ENCODE results near the gene TLNRD1. TPM values are rescaled to one million over a fixed set of nuclear protein-coding genes. Genes with fewer than 3 reads are reported as not detected.

Gene TLNRD1
- total RNA-seq, 1 experiment from 2014 or later, result 31.8 TPM

GRCh38 chr15:81049835-81050234 is 49.1 kb downstream of the TLNRD1 start:
- no TSS peak for BruUV-seq (replicated peaks)
- CTCF ChIA-PET, result interaction anchor here (0.6 to 1.9 kb wide), 2 partner anchors 11 to 19 kb away, joined by 4 to 6 read pairs; no protein-coding TSS in a partner anchor
- no peak for DNase-seq
- Mint-ChIP-seq H3K36me3 (ENCODE audit: insufficient read depth, unreplicated experiment) (no peaks in the 10 kb centered on the region), H3K4me1 (ENCODE audit: low read depth, unreplicated experiment) (no peaks in the 10 kb centered on the region), H3K27ac (ENCODE audit: unreplicated experiment) (no peak overlapping the region), H3K4me3 (ENCODE audit: low read depth, unreplicated experiment) (no peak overlapping the region), H3K27me3 (ENCODE audit: unreplicated experiment) (peaks cover 51% of the 10 kb centered on the region), H3K9me3 (ENCODE audit: low read depth, unreplicated experiment) (peaks cover 2% of the 10 kb centered on the region)
- TF ChIP-seq CTCF (IDR thresholded peaks at IDR 0.05; ENCODE audit: unreplicated experiment), result no peak
- intact Hi-C loops (cut with micrococcal nuclease; ENCODE audit: unreplicated experiment), result no loop called here

GRCh38 chr15:81050259-81050658 is 49.5 kb downstream of the TLNRD1 start:
- BruUV-seq (replicated peaks), result no TSS peak
- CTCF ChIA-PET, result interaction anchor here (0.6 to 1.9 kb wide), 2 partner anchors 11 to 19 kb away, joined by 4 to 6 read pairs; no protein-coding TSS in a partner anchor
- intact Hi-C loops (cut with micrococcal nuclease; ENCODE audit: unreplicated experiment), result no loop called here

GRCh38 chr15:81050805-81051204 is 50.1 kb downstream of the TLNRD1 start:
- Mint-ChIP-seq H3K4me3 (ENCODE audit: low read depth, unreplicated experiment) (no peak overlapping the region), H3K36me3 (ENCODE audit: insufficient read depth, unreplicated experiment) (no peaks in the 10 kb centered on the region), H3K27me3 (ENCODE audit: unreplicated experiment) (peaks cover 41% of the 10 kb centered on the region), H3K9me3 (ENCODE audit: low read depth, unreplicated experiment) (peaks cover 2% of the 10 kb centered on the region), H3K27ac (ENCODE audit: unreplicated experiment) (no peak overlapping the region), H3K4me1 (ENCODE audit: low read depth, unreplicated experiment) (no peaks in the 10 kb centered on the region)
- DNase-seq, result no peak
- CTCF ChIA-PET, result no interaction called here
- no TSS peak for BruUV-seq (replicated peaks)
- intact Hi-C loops (cut with micrococcal nuclease; ENCODE audit: unreplicated experiment), result no loop called here
- TF ChIP-seq CTCF (IDR thresholded peaks at IDR 0.05; ENCODE audit: unreplicated experiment), result no peak

More at GRCh38 chr15:81050259-81050658, 49.5 kb downstream of the TLNRD1 start:
- peaks cover 2% of the 10 kb centered on the region for H3K9me3 Mint-ChIP-seq (ENCODE audit: low read depth, unreplicated experiment)
- H3K27me3 Mint-ChIP-seq (ENCODE audit: unreplicated experiment), result peaks cover 47% of the 10 kb centered on the region
- no peaks in the 10 kb centered on the region for H3K4me1 Mint-ChIP-seq (ENCODE audit: low read depth, unreplicated experiment)
- TF ChIP-seq CTCF (IDR thresholded peaks at IDR 0.05; ENCODE audit: unreplicated experiment), result no peak
- no peak overlapping the region for H3K4me3 Mint-ChIP-seq (ENCODE audit: low read depth, unreplicated experiment)
- H3K36me3 Mint-ChIP-seq (ENCODE audit: insufficient read depth, unreplicated experiment), result no peaks in the 10 kb centered on the region
- no peak for DNase-seq
- no peak overlapping the region for H3K27ac Mint-ChIP-seq (ENCODE audit: unreplicated experiment)

GRCh38 chr15:81052046-81052445 is 51.3 kb downstream of the TLNRD1 start:
- no peak overlapping the region for H3K4me3 Mint-ChIP-seq (ENCODE audit: low read depth, unreplicated experiment)
- no peaks in the 10 kb centered on the region for H3K36me3 Mint-ChIP-seq (ENCODE audit: insufficient read depth, unreplicated experiment)
- no TSS peak for BruUV-seq (replicated peaks)
- no peaks in the 10 kb centered on the region for H3K4me1 Mint-ChIP-seq (ENCODE audit: low read depth, unreplicated experiment)
- TF ChIP-seq CTCF (IDR thresholded peaks at IDR 0.05; ENCODE audit: unreplicated experiment), result no peak
- H3K27me3 Mint-ChIP-seq (ENCODE audit: unreplicated experiment), result peaks cover 29% of the 10 kb centered on the region
- intact Hi-C loops (cut with micrococcal nuclease; ENCODE audit: unreplicated experiment), result no loop called here
- DNase-seq, result no peak
- no peak overlapping the region for H3K27ac Mint-ChIP-seq (ENCODE audit: unreplicated experiment)
- CTCF ChIA-PET, result interaction anchor here (0.5 kb wide), 1 partner anchor 1410 kb away, joined by 4 read pairs; no protein-coding TSS in a partner anchor
- peaks cover 2% of the 10 kb centered on the region for H3K9me3 Mint-ChIP-seq (ENCODE audit: low read depth, unreplicated experiment)

Measured in Calu3 (cell line).